DND-41 (cell line): Measurements from ENCODE around the gene COG7.

ENCODE experiments used
- EZH2 ChIP-seq: IDR thresholded peaks from 3 replicates; pipeline ENCODE4 v1.6.1; 2012; ENCODE audit warnings: borderline replicate concordance, low read depth, mild to moderate bottlenecking, moderate library complexity, low read length, inconsistent platforms; ENCODE audit not compliant: severe bottlenecking
- TF ChIP-seq, protein P1 (sequence below): IDR thresholded peaks from 2 replicates; pipeline ENCODE4 v1.5.1; 2012; ENCODE audit warnings: borderline replicate concordance, low read length, moderate library complexity, mild to moderate bottlenecking; ENCODE audit not compliant: poor library complexity, severe bottlenecking; ENCODE audit errors: extremely low read depth

DNA sequence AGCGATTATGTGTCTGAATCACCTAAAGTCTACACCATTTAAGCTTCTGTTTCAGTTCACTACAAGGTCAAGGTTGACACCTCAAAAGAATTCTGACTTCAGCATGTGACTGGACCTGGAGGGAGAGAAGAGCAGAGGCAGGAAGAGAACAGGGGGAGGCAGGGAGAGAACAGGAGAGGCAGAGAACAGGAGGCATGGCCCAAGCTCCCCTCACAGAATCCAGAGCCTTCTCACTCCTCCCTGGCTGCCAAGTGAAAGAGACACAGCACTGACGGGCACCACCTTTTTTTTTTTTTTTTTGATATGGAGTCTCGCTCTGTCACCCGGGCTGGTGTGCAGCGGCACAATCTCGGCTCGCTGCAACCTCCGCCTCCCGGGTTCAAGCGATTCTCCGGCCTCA, 45.9 kb upstream of the COG7 start:
- TF ChIP-seq, protein P1, sequence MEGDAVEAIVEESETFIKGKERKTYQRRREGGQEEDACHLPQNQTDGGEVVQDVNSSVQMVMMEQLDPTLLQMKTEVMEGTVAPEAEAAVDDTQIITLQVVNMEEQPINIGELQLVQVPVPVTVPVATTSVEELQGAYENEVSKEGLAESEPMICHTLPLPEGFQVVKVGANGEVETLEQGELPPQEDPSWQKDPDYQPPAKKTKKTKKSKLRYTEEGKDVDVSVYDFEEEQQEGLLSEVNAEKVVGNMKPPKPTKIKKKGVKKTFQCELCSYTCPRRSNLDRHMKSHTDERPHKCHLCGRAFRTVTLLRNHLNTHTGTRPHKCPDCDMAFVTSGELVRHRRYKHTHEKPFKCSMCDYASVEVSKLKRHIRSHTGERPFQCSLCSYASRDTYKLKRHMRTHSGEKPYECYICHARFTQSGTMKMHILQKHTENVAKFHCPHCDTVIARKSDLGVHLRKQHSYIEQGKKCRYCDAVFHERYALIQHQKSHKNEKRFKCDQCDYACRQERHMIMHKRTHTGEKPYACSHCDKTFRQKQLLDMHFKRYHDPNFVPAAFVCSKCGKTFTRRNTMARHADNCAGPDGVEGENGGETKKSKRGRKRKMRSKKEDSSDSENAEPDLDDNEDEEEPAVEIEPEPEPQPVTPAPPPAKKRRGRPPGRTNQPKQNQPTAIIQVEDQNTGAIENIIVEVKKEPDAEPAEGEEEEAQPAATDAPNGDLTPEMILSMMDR = no peak
- TF ChIP-seq EZH2 = no peak
